NB4 (cell line): ENCODE data around the gene STRA6.

ENCODE experiments used
- CTCF ChIP-seq: IDR thresholded peaks from one replicate; pipeline ENCODE4 v1.5.1; 2012; ENCODE audit warnings: low read depth, low read length
- MAX ChIP-seq: IDR thresholded peaks from 2 replicates; pipeline ENCODE4 v1.6.1; 2011; ENCODE audit warnings: low read depth, low read length
- POLR2A ChIP-seq: IDR thresholded peaks from 2 replicates; pipeline ENCODE4 v1.6.1; 2011; ENCODE audit warnings: mild to moderate bottlenecking; ENCODE audit not compliant: insufficient read length; ENCODE audit errors: extremely low read depth

GRCh38 chr15:74240897-74241614 is 38.5 kb upstream of the STRA6 start:
- no peak for TF ChIP-seq CTCF
- TF ChIP-seq MAX, result no peak
- no peak for TF ChIP-seq POLR2A
